GM19193 (cell line): Measurements from ENCODE around the gene BLID.

Source experiments
- POLR2A ChIP-seq: IDR thresholded peaks from 4 replicates; pipeline ENCODE4 v1.6.1; 2011; ENCODE audit not compliant: insufficient read depth, insufficient read length; ENCODE audit errors: extremely low read depth

The BLID gene

GRCh38 chr11:122103726-122104125 is 12.3 kb downstream of the BLID start:
- no peak for TF ChIP-seq POLR2A

GRCh38 chr11:122103321-122103720 is 12.7 kb downstream of the BLID start:
- TF ChIP-seq POLR2A, result no peak

- no peak for TF ChIP-seq POLR2A
These were observed 13.6 kb downstream of the BLID start for GRCh38 chr11:122102426-122102825.

- TF ChIP-seq POLR2A, result no peak
These were observed 14.3 kb downstream of the BLID start for GRCh38 chr11:122101625-122102291.

GRCh38 chr11:122100756-122101080 is 15.3 kb downstream of the BLID start:
- no peak for TF ChIP-seq POLR2A

GRCh38 chr11:122100037-122100755 is 15.8 kb downstream of the BLID start:
- no peak for TF ChIP-seq POLR2A

- no peak for TF ChIP-seq POLR2A
These were observed 16.5 kb downstream of the BLID start for GRCh38 chr11:122099374-122100036.

- no peak for TF ChIP-seq POLR2A
These were observed 17.6 kb downstream of the BLID start for GRCh38 chr11:122098261-122098980.

GRCh38 chr11:122097419-122098001 is 18.5 kb downstream of the BLID start:
- no peak for TF ChIP-seq POLR2A

- TF ChIP-seq POLR2A, result no peak
These were observed 19.5 kb downstream of the BLID start for GRCh38 chr11:122096272-122097112.

- TF ChIP-seq POLR2A, result no peak
These were observed 20.2 kb downstream of the BLID start for GRCh38 chr11:122095681-122096262.

GRCh38 chr11:122094836-122095235 is 21.2 kb downstream of the BLID start:
- no peak for TF ChIP-seq POLR2A

- TF ChIP-seq POLR2A, result no peak
These were observed 22.2 kb downstream of the BLID start for GRCh38 chr11:122093731-122094275.
